Endothelial cell of umbilical vein (primary cell): ENCODE results near the gene CHST15. TPM values are rescaled to one million over a fixed set of nuclear protein-coding genes. Genes with fewer than 3 reads are reported as not detected.

Experiments used
- BruUV-seq: library from RNA; stranded (reverse); fragments of 400-500 nt; replicated peaks from 2 replicates; lab custom pipeline; 2021; lab: Mats Ljungman, UMichigan
- CTCF ChIA-PET: fragments of 300-600, 350-600 bp; sonication (Branson Sonifier 250); formaldehyde crosslinking; loops from one replicate; lab custom pipeline; 2021; ENCODE audit warnings: antibody characterized with exemption, inconsistent platforms; lab: Charles Lee
- POLR2A ChIA-PET: fragments of 300-600, 350-600 bp; sonication (Branson Sonifier 250); formaldehyde crosslinking; loops from one replicate; lab custom pipeline; 2021; ENCODE audit warnings: antibody characterized with exemption, inconsistent platforms; lab: Charles Lee
- DNase-seq: peaks from one replicate; pipeline ENCODE4 v3.0.0-alpha.2; 2011; ENCODE audit warnings: low read depth, low spot score
- FAIRE-seq: peaks from 2 replicates; lab custom pipeline; 2011; peaks lifted over from hg19 to GRCh38; lab: Jason Lieb, UNC
- H2AFZ ChIP-seq: 2 replicates; pipeline ENCODE4 v1.6.0; 2012; ENCODE audit warnings: low read depth, low read length, control low read depth, inconsistent platforms
- H3K27ac ChIP-seq: 2 replicates; pipeline ENCODE4 v1.5.1; 2011; ENCODE audit warnings: low read depth, mild to moderate bottlenecking, control low read depth, low read length, moderate library complexity; ENCODE audit not compliant: insufficient read depth
- H3K27me3 ChIP-seq, 2 experiments: 2 replicates each; pipeline versions ENCODE4 v1.6.0 to v1.6.1; 2011; ENCODE audit warnings: low read length in 2 of 2, mixed read lengths in 1 of 2; ENCODE audit not compliant: control insufficient read depth in 2 of 2, insufficient read depth in 2 of 2
- H3K36me3 ChIP-seq, 2 experiments: 2 replicates in 1 of 2; 3 replicates in 1 of 2; pipeline ENCODE4 v1.5.1; 2011; ENCODE audit warnings: low read length in 2 of 2, mild to moderate bottlenecking in 1 of 2, moderate library complexity in 1 of 2; ENCODE audit not compliant: control insufficient read depth in 2 of 2, insufficient read depth in 2 of 2; ENCODE audit errors: extremely low read depth in 1 of 2
- H3K4me1 ChIP-seq: 3 replicates; pipeline ENCODE4 v1.5.1; 2011; ENCODE audit warnings: mild to moderate bottlenecking, low read length; ENCODE audit not compliant: control insufficient read depth, insufficient read depth; ENCODE audit errors: extremely low read depth
- H3K4me2 ChIP-seq: 2 replicates; pipeline ENCODE4 v1.6.1; 2011; ENCODE audit warnings: low read length, control low read depth, mixed read lengths; ENCODE audit not compliant: insufficient read depth
- H3K4me3 ChIP-seq, 3 experiments: fragments of 200-600 bp in 1 of 3; sonication (generic), shearing (Covaris generic) in 1 of 3; replicated peaks in 1 of 3; 2 replicates each; pipeline ENCODE4 v1.5.1; 2011 to 2016; ENCODE audit warnings: control low read depth in 3 of 3, low read length in 3 of 3, mild to moderate bottlenecking in 2 of 3, inconsistent platforms in 1 of 3, low read depth in 1 of 3, moderate library complexity in 1 of 3; ENCODE audit not compliant: insufficient read depth in 1 of 3
- H3K79me2 ChIP-seq: 2 replicates; pipeline ENCODE4 v1.6.0; 2012; ENCODE audit warnings: low read length, inconsistent platforms; ENCODE audit not compliant: control insufficient read depth, insufficient read depth
- H3K9ac ChIP-seq: replicated peaks from 2 replicates; pipeline ENCODE3; 2011; ENCODE audit warnings: low read length, control low read depth; ENCODE audit not compliant: insufficient read depth; ENCODE audit errors: extremely low read depth
- H3K9me1 ChIP-seq: replicated peaks from 3 replicates; pipeline ENCODE4 v1.6.0; 2011; ENCODE audit warnings: mild to moderate bottlenecking, low read length; ENCODE audit not compliant: control insufficient read depth, insufficient read depth; ENCODE audit errors: extremely low read depth
- H3K9me3 ChIP-seq: replicated peaks from 2 replicates; pipeline ENCODE4 v1.5.1; 2012; ENCODE audit warnings: low read length, inconsistent platforms; ENCODE audit not compliant: control insufficient read depth, insufficient read depth
- H4K20me1 ChIP-seq: replicated peaks from 2 replicates; pipeline ENCODE3; 2011; ENCODE audit warnings: mild to moderate bottlenecking, low read length; ENCODE audit not compliant: control insufficient read depth, insufficient read depth; ENCODE audit errors: extremely low read depth
- EZH2 ChIP-seq: IDR thresholded peaks from 2 replicates; pipeline ENCODE4 v1.6.1; 2012; ENCODE audit warnings: borderline replicate concordance, low read depth, mild to moderate bottlenecking, moderate library complexity, low read length, inconsistent platforms; ENCODE audit not compliant: severe bottlenecking
- FOS ChIP-seq: IDR thresholded peaks from 2 replicates; pipeline ENCODE4 v1.6.1; 2011; ENCODE audit warnings: mild to moderate bottlenecking, low read length, moderate library complexity, borderline replicate concordance; ENCODE audit not compliant: insufficient read depth
- GATA2 ChIP-seq: IDR thresholded peaks from 2 replicates; pipeline ENCODE4 v1.7.0; 2011; ENCODE audit warnings: low read depth, mild to moderate bottlenecking, moderate library complexity, mixed read lengths, low read length; ENCODE audit not compliant: insufficient read length, insufficient read depth
- JUN ChIP-seq: IDR thresholded peaks from 2 replicates; pipeline ENCODE4 v1.6.1; 2011; ENCODE audit warnings: borderline replicate concordance, low read depth; ENCODE audit not compliant: insufficient read length, insufficient read depth
- MYC ChIP-seq: IDR thresholded peaks from one replicate; pipeline ENCODE4 v1.6.1; 2011; ENCODE audit warnings: mild to moderate bottlenecking, low read depth, low read length
- POLR2A ChIP-seq: IDR thresholded peaks from 2 replicates; pipeline ENCODE4 v1.6.1; 2012; ENCODE audit warnings: low read depth, mild to moderate bottlenecking, control low read depth, low read length
- POLR2AphosphoS5 ChIP-seq: IDR thresholded peaks from 2 replicates; pipeline ENCODE4 v1.6.1; 2012; ENCODE audit warnings: low read depth, mild to moderate bottlenecking, control low read depth, low read length, moderate library complexity; ENCODE audit not compliant: insufficient read depth
- dilution Hi-C: fragments of 300-500 bp; cut with MboI; formaldehyde crosslinking; loops from one replicate; pipeline ENCODE4 v1.15.0; 2019; ENCODE audit warnings: low sequenced_read_pairs; ENCODE audit not compliant: extremely low pct_ligation_motif_present
- intact Hi-C: fragments of 100-400 bp; cut with micrococcal nuclease; formaldehyde crosslinking; loops from one replicate; pipeline ENCODE4 v1.10.0; 2022
- polyA plus RNA-seq, 4 experiments: library from polyadenylated mRNA; depleted of rRNA in 3 of 4; stranded (reverse) in 3 of 4; unstranded in 1 of 4; fragments of >200 nt; gene quantifications; 2 replicates each; pipeline versions ENCODE4 v1.2.1 to v1.2.3, GENCODE V29; 2011 to 2012; ENCODE audit warnings: missing spikeins in 1 of 4
- total RNA-seq: library from RNA; stranded (reverse); gene quantifications from 2 replicates; pipeline ENCODE4 v1.2.3, GENCODE V29; 2021
- TF ChIP-seq, protein P1 (sequence below): IDR thresholded peaks from 2 replicates; pipeline ENCODE4 v1.6.1; 2011; ENCODE audit not compliant: insufficient read depth, insufficient read length
- TF ChIP-seq, protein P2 (sequence below), 2 donors: IDR thresholded peaks; 1 replicate in 1 of 2; 2 replicates in 1 of 2; pipeline ENCODE4 v1.5.1; 2011; ENCODE audit warnings: low read length in 2 of 2, mild to moderate bottlenecking in 2 of 2, moderate library complexity in 2 of 2, control low read depth in 1 of 2, inconsistent platforms in 1 of 2, low read depth in 1 of 2; ENCODE audit not compliant: insufficient read depth in 1 of 2; ENCODE audit errors: extremely low read depth in 1 of 2

The CHST15 gene
- total and polyA plus RNA-seq, 2 donors (not counting 3 experiments of a cell fraction or from before 2014, with no cell fraction given), result 23.1 to 29.2 TPM

DNA sequence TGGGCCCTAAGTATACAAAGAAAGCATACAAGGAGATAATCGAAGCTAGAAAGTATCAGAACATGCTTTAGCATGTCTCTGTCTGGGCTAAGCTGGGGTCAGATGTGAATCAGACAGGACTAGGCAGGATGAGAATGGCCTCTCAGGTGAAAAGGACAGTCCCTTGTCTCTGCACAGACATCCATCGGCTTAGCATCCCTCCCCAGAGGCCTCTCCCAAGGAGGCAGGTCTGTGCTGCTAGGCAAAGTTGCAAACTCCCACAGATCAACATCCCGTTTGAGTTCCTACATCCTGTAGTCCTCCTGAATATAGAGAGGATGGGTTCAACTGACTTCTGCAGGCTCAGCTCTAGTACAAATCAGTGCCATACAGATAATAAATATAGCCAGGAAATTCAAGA, 24.5 kb downstream of the CHST15 start:
- no peak overlapping the region for H3K27ac ChIP-seq
- CTCF ChIA-PET, result no interaction called here
- H2AFZ ChIP-seq, result no peak overlapping the region
- POLR2A ChIA-PET, result no interaction called here
- intact Hi-C loops, result no loop called here
- H3K4me1 ChIP-seq, result no peaks in the 10 kb centered on the region
- no peaks in the 10 kb centered on the region for H4K20me1 ChIP-seq
- dilution Hi-C loops, result no loop called here
- no peaks in the 10 kb centered on the region for H3K9me3 ChIP-seq
- H3K4me3 ChIP-seq, result no peak overlapping the region
- no peak overlapping the region for H3K4me2 ChIP-seq
- no peak overlapping the region for H3K9ac ChIP-seq
- DNase-seq, result no peak
- TF ChIP-seq POLR2AphosphoS5, result no peak
- TF ChIP-seq, protein P1, sequence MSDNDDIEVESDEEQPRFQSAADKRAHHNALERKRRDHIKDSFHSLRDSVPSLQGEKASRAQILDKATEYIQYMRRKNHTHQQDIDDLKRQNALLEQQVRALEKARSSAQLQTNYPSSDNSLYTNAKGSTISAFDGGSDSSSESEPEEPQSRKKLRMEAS, result no peak
- TF ChIP-seq POLR2A, result no peak
- no peak for TF ChIP-seq EZH2
- TF ChIP-seq GATA2, result no peak
- TF ChIP-seq FOS, result no peak
- no peak for TF ChIP-seq MYC
- no peaks in the 10 kb centered on the region for H3K27me3 ChIP-seq
- H3K79me2 ChIP-seq, result no peaks in the 10 kb centered on the region
- H3K9me1 ChIP-seq, result no peaks in the 10 kb centered on the region
- H3K36me3 ChIP-seq, result peaks cover 0 to 4% of the 10 kb centered on the region in 2 experiments
- no peak for FAIRE-seq
- BruUV-seq, result no TSS peak

DNA sequence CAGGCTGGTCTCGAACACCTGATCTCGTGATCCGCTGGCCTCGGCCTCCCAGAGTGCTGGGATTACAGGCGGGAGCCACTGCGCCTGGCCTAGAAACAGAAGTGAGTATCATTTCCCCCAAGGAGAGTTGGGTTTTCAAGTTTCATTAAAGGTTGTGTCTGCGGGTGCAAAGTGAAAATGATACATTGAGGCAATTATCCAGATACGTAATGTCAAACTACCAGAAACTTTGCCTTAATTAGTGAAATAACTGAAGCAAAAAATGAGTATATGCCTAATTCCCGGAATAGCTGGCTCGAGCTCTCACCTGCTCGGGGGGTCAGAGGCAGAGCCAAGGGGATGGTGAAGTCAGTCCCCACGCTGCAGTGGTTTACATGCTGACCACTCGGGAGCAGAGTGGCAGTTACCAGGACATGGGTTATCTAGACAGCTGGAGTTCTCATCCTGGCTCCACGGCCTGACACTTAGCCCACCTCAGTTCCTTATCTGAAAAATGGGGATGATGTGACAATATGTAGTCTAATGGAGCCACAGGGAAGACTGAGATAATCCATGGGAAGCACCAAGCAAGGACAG, 25.5 kb downstream of the CHST15 start:
- TF ChIP-seq FOS (no peak), MYC (no peak), POLR2A (no peak), POLR2AphosphoS5 (no peak), JUN (no peak), EZH2 (no peak), GATA2 (no peak)
- TF ChIP-seq, protein P2, sequence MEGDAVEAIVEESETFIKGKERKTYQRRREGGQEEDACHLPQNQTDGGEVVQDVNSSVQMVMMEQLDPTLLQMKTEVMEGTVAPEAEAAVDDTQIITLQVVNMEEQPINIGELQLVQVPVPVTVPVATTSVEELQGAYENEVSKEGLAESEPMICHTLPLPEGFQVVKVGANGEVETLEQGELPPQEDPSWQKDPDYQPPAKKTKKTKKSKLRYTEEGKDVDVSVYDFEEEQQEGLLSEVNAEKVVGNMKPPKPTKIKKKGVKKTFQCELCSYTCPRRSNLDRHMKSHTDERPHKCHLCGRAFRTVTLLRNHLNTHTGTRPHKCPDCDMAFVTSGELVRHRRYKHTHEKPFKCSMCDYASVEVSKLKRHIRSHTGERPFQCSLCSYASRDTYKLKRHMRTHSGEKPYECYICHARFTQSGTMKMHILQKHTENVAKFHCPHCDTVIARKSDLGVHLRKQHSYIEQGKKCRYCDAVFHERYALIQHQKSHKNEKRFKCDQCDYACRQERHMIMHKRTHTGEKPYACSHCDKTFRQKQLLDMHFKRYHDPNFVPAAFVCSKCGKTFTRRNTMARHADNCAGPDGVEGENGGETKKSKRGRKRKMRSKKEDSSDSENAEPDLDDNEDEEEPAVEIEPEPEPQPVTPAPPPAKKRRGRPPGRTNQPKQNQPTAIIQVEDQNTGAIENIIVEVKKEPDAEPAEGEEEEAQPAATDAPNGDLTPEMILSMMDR (IDR thresholded peaks at IDR 0.05; ENCODE audit: extremely low read depth in 1 of 2, insufficient read depth in 1 of 2, low read depth in 1 of 2, low read length in 2 of 2), result no peak
- TF ChIP-seq, protein P1, result no peak
- no peaks in the 10 kb centered on the region for H3K4me1 ChIP-seq
- intact Hi-C loops, result no loop called here
- H3K36me3 ChIP-seq, result peaks cover 0 to 4% of the 10 kb centered on the region in 2 experiments
- H4K20me1 ChIP-seq, result no peaks in the 10 kb centered on the region
- H3K9me3 ChIP-seq, result no peaks in the 10 kb centered on the region
- no peak overlapping the region for H3K9ac ChIP-seq
- no peak overlapping the region for H2AFZ ChIP-seq
- no peaks in the 10 kb centered on the region for H3K27me3 ChIP-seq
- no peak for FAIRE-seq
- no TSS peak for BruUV-seq
- H3K27ac ChIP-seq, result no peak overlapping the region
- dilution Hi-C loops, result no loop called here
- H3K4me2 ChIP-seq, result no peak overlapping the region
- ChIA-PET CTCF (no interaction called here), POLR2A (no interaction called here)
- no peak overlapping the region for H3K4me3 ChIP-seq
- no peak for DNase-seq
- H3K79me2 ChIP-seq, result no peaks in the 10 kb centered on the region
- no peaks in the 10 kb centered on the region for H3K9me1 ChIP-seq
